Small intestine (tissue), 16 donors: ENCODE measurements around the gene TMEM106C. TPM values are rescaled to one million over a fixed set of nuclear protein-coding genes. Genes with fewer than 3 reads are reported as not detected.

Experiments used
- DNase-seq, 2 donors: peaks; one replicate each; pipeline versions ENCODE4 v3.0.0 to v3.0.0-alpha.2; 2013
- FAIRE-seq: peaks from 2 replicates; lab custom pipeline; 2012; peaks lifted over from hg19 to GRCh38; lab: Jason Lieb, UNC
- H3K27ac ChIP-seq, 3 donors: one replicate each; pipeline ENCODE4 v1.5.1; 2013; ENCODE audit warnings: low read length in 2 of 3, mild to moderate bottlenecking in 2 of 3, control low read depth in 1 of 3, inconsistent platforms in 1 of 3, low read depth in 1 of 3, moderate library complexity in 1 of 3
- H3K27me3 ChIP-seq, 3 donors: one replicate each; pipeline ENCODE4 v1.6.1; 2013; ENCODE audit warnings: low read length in 3 of 3, inconsistent platforms in 1 of 3; ENCODE audit not compliant: control insufficient read depth in 3 of 3, insufficient read depth in 3 of 3
- H3K36me3 ChIP-seq, 3 donors: one replicate each; pipeline ENCODE4 v1.6.1; 2013; ENCODE audit warnings: low read length in 3 of 3, inconsistent platforms in 1 of 3, low read depth in 1 of 3, mild to moderate bottlenecking in 1 of 3, moderate library complexity in 1 of 3; ENCODE audit not compliant: control insufficient read depth in 3 of 3, insufficient read depth in 2 of 3
- H3K4me1 ChIP-seq, 3 donors: one replicate each; pipeline ENCODE4 v1.6.1; 2013; ENCODE audit warnings: low read length in 2 of 3, inconsistent platforms in 1 of 3, low read depth in 1 of 3, mild to moderate bottlenecking in 1 of 3, moderate library complexity in 1 of 3; ENCODE audit not compliant: control insufficient read depth in 3 of 3, insufficient read depth in 2 of 3
- H3K4me3 ChIP-seq, 3 donors: one replicate each; pipeline ENCODE4 v1.5.1; 2013; ENCODE audit warnings: low read length in 3 of 3, control low read depth in 1 of 3, inconsistent platforms in 1 of 3, low read depth in 1 of 3, mild to moderate bottlenecking in 1 of 3, moderate library complexity in 1 of 3
- H3K9me3 ChIP-seq, 2 donors: one replicate each; pipeline ENCODE4 v1.6.1; 2013; ENCODE audit warnings: low read depth in 1 of 2, low read length in 1 of 2; ENCODE audit not compliant: control insufficient read depth in 2 of 2, insufficient read depth in 1 of 2
- WGBS, 3 donors: extraction: QIAGEN DNeasy Blood & Tissue Kit; methylation state at CpG; one replicate each; pipeline ENCODE4 v1.1.7; 2013; 5-methylcytosine and 5-hydroxymethylcytosine counted together
- long read RNA-seq, 10 donors: transcript quantifications; one replicate each; lab custom pipeline, GENCODE V29; 2026
- polyA plus RNA-seq, 4 donors: library from polyadenylated mRNA; stranded (reverse) in 3 of 4; unstranded in 1 of 4; fragments of 200-250 nt in 3 of 4; fragments of 120-200 nt in 1 of 4; gene quantifications; one replicate each; pipeline versions ENCODE4 v1.2.1 to v1.2.3, GENCODE V29; 2013
- donor health status: healthy with polysubstance abuse.
- donor health status: control.
- donor health status: control.
- donor health status: Bipolar disorder and iron deficiency.
- donor health status: healthy.

The TMEM106C gene, protein sequence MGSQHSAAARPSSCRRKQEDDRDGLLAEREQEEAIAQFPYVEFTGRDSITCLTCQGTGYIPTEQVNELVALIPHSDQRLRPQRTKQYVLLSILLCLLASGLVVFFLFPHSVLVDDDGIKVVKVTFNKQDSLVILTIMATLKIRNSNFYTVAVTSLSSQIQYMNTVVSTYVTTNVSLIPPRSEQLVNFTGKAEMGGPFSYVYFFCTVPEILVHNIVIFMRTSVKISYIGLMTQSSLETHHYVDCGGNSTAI
- polyA plus RNA-seq, result 100 to 1,000 TPM; 140 to 234 (median 177) TPM
- long read RNA-seq, donor 1, transcript TMEM106C-202 (8 exons, 1,515 nt), result minor isoform, 14 of 201 reads
- long read RNA-seq, donor 1, transcript TMEM106C-201 (8 exons, 1,394 nt), result minor isoform, 46 of 201 reads
- long read RNA-seq, donor 1, transcript TMEM106C-220 (8 exons, 810 nt), result major isoform, 66 of 201 reads
- long read RNA-seq, donor 1, transcript TMEM106C-218 (2 exons, 590 nt), result minor isoform, 10 of 201 reads
- long read RNA-seq, donor 1, partial matches to known transcripts, result 50 of 201 reads
- long read RNA-seq, donor 1, other reads (novel, unspliced or antisense), result 7 of 201 reads
- long read RNA-seq, donor 2, transcript TMEM106C-220 (8 exons, 810 nt), result major isoform, 18 of 29 reads
- long read RNA-seq, donor 2, partial matches to known transcripts, result 5 of 29 reads
- long read RNA-seq, donor 2, other reads (novel, unspliced or antisense), result 0 of 29 reads
- long read RNA-seq, donor 3, transcript TMEM106C-220 (8 exons, 810 nt), result major isoform, 14 of 29 reads
- long read RNA-seq, donor 3, transcript TMEM106C-201 (8 exons, 1,394 nt), result minor isoform, 5 of 29 reads
- long read RNA-seq, donor 3, partial matches to known transcripts, result 6 of 29 reads
- long read RNA-seq, donor 3, other reads (novel, unspliced or antisense), result 0 of 29 reads
- long read RNA-seq, donor 4, partial matches to known transcripts, result 0 of 1 reads
- long read RNA-seq, donor 4, other reads (novel, unspliced or antisense), result 0 of 1 reads
- long read RNA-seq, donor 5, transcript TMEM106C-220 (8 exons, 810 nt), result major isoform, 7 of 70 reads
- long read RNA-seq, donor 5, partial matches to known transcripts, result 58 of 70 reads
- long read RNA-seq, donor 5, other reads (novel, unspliced or antisense), result 0 of 70 reads
- long read RNA-seq, donor 6, transcript TMEM106C-202 (8 exons, 1,515 nt), result minor isoform, 6 of 46 reads
- long read RNA-seq, donor 6, transcript TMEM106C-201 (8 exons, 1,394 nt), result minor isoform, 5 of 46 reads
- long read RNA-seq, donor 6, transcript TMEM106C-220 (8 exons, 810 nt), result major isoform, 24 of 46 reads
- long read RNA-seq, donor 6, partial matches to known transcripts, result 6 of 46 reads
- long read RNA-seq, donor 6, other reads (novel, unspliced or antisense), result 0 of 46 reads
- long read RNA-seq, donor 7, result 0 reads
- long read RNA-seq, donor 8, partial matches to known transcripts, result 0 of 3 reads
- long read RNA-seq, donor 8, other reads (novel, unspliced or antisense), result 0 of 3 reads
- long read RNA-seq, donor 9, transcript TMEM106C-220 (8 exons, 810 nt), result major isoform, 9 of 13 reads
- long read RNA-seq, donor 9, partial matches to known transcripts, result 0 of 13 reads
- long read RNA-seq, donor 9, other reads (novel, unspliced or antisense), result 0 of 13 reads
- long read RNA-seq, donor 10, transcript TMEM106C-220 (8 exons, 810 nt), result major isoform, 25 of 61 reads
- long read RNA-seq, donor 10, transcript TMEM106C-201 (8 exons, 1,394 nt), result minor isoform, 18 of 61 reads
- long read RNA-seq, donor 10, transcript TMEM106C-203 (8 exons, 1,414 nt), result minor isoform, 5 of 61 reads
- long read RNA-seq, donor 10, partial matches to known transcripts, result 8 of 61 reads
- long read RNA-seq, donor 10, other reads (novel, unspliced or antisense), result 0 of 61 reads

DNA sequence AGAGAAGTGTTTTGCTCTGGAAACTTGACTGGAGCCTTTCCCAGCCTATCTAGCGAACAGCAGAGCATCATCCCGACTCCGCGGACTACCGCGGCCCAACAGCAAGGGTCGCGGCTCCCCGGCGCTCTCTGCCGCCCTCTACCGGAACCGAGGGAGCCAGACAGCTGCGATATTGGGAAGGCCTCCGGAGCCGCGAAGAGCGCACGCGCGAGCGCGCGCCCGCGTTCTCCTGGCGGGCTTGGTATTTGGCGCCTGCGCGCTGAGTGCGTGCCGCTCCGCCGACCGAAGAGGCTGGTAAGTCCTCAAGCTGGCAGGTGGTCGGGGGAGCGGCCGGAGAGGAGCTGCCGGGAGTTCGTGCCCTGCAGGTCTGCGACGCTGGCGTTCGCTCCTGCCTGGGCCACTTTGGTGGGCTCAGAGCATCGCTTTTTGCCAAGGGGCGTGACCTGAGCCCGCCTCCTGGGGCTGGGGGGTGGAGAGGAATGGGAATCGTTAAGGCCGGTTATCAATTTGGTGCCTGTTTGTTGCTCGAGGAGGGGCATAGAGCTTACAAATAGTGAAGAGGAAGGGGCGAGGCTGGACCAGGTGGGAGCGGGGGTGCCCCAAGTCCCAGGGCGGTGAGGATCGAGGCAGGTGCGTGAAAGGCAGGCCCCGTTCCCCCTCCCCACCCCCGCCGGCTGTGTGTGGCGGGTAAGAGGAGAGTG, at the start of gene TMEM106C:
Gene TMEM106C (plus strand): TSS at position 257 of the 701 bp plus-strand sequence. CDS start 641 bp downstream, outside the sequence.
- DNase-seq, result peak; percentile 93 to 98
- H3K27me3 ChIP-seq, result peaks cover 0 to 6% (median 0%) of the 10 kb centered on the region in 3 donors
- peak within 1 kb of the TSS; percentile 75 to 95 (median 94) for H3K4me3 ChIP-seq
- peaks cover 2 to 14% (median 5%) of the 10 kb centered on the region in 3 donors for H3K36me3 ChIP-seq
- FAIRE-seq, result no peak
- H3K9me3 ChIP-seq, result no peaks in the 10 kb centered on the region
- H3K4me1 ChIP-seq, result peaks cover 0 to 20% (median 4%) of the 10 kb centered on the region in 3 donors
- peak within 1 kb of the TSS; percentile 39 to 75 (median 50) for H3K27ac ChIP-seq
- WGBS, 3 donors, result 0 to 1% (median 1%) methylated on average over 59 of the region's 59 CpGs

DNA sequence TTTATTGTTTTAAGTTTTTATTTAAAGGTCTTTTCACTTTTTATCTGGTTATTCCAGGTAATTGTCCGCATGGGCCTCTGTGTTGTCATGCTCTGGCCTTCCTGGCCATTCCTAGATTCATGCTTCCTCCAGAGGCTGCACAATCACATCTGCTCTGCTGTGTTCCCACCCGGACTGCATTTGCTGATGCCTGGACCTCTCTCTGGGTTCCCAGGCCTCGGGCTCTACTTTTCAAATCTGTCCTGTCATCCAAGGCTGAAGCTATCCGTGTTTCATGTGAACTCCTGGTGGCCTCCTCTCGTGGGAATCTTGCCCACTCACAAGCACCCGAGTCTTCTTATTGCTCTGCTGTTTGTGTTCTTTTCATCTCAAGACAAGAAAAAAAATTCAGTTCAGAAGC, 42.5 kb upstream of the TMEM106C start:
- Histone ChIP-seq H3K27me3 (no peaks in the 10 kb centered on the region), H3K27ac (no peak overlapping the region), H3K4me3 (no peak overlapping the region), H3K9me3 (no peaks in the 10 kb centered on the region), H3K4me1 (peaks cover 0 to 3% (median 0%) of the 10 kb centered on the region in 3 donors), H3K36me3 (no peaks in the 10 kb centered on the region)
- DNase-seq (no peak), FAIRE-seq (no peak)
- WGBS, 3 donors, result 48 to 63% (median 57%) methylated on average over 6 of the region's 6 CpGs

DNA sequence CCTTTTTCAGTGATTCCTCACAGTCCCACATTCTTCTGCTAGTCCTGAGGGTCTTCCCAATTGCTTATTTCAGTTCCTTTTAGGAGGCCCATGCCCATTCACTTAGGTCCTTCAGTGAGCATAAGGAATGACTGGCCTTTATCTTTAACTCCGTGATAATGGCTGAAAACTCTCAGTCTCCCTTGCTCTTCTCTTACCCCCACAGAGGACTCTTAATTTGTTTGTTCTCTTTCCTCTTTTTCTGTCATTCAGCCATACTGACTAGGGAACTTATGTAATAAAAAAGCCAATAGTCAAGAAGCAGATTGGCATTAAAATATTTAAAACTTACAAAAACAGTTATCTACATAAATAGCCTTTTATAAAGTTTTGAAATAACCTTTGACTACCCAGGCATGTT, 41.5 kb upstream of the TMEM106C start:
- no peak for FAIRE-seq
- no peak overlapping the region for H3K4me3 ChIP-seq

DNA sequence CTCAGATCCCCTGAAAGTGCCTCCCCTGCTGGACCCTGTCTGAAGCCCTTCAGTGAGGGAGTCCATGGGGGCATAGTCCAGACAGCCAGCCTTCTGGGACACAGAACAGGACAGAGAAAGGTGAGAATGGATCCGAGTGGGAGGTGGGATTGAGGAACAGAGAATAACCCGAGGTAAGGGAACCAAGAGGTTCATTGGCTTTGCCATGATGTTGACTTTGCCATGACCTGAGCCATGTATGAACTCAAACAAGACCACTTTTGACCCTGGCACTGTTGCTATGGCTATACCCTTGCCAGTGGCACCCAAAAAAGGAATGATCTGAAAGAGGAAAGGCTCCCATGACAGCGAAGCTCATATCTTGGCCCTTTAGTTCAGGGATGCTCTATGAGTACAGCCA, 36.0 kb upstream of the TMEM106C start:
- peaks cover 0 to 3% (median 0%) of the 10 kb centered on the region in 3 donors for H3K4me1 ChIP-seq
- no peak for DNase-seq
- no peak overlapping the region for H3K4me3 ChIP-seq
- H3K27me3 ChIP-seq, result no peaks in the 10 kb centered on the region
- no peak overlapping the region for H3K27ac ChIP-seq
- 85 to 95% (median 89%) methylated on average over 3 of the region's 3 CpGs for WGBS, 3 donors
- no peak for FAIRE-seq
- H3K36me3 ChIP-seq, result no peaks in the 10 kb centered on the region
- H3K9me3 ChIP-seq, result no peaks in the 10 kb centered on the region

More for the DNA sequence above, 41.5 kb upstream of the TMEM106C start:
- no peaks in the 10 kb centered on the region for H3K36me3 ChIP-seq
- no peak for DNase-seq
- H3K9me3 ChIP-seq, result no peaks in the 10 kb centered on the region
- no peaks in the 10 kb centered on the region for H3K27me3 ChIP-seq
- H3K27ac ChIP-seq, result no peak overlapping the region
- H3K4me1 ChIP-seq, result peaks cover 0 to 5% (median 0%) of the 10 kb centered on the region in 3 donors
- WGBS, 3 donors, result 35 to 48% (median 35%) methylated on average over 1 of the region's 1 CpG

DNA sequence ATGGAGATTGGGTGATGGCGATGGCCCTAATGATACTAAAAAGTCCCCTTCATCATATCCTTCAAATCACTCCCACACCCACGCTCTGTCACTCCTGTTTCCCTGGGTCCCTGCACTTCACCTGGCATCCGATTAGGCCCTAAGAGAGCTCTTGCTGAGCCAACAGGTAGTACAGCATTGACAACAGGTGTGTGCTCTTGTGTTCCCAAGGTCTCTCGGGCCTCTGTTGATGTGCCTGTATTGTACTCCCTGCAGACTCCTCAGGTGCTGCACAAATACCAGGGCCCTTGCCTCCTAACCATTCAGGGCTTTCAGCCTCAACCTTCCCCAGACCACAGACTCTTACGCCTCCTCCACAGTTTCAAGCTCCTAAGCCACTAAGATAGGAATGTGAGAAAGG, 32.8 kb upstream of the TMEM106C start:
- DNase-seq (no peak), FAIRE-seq (no peak)
- Histone ChIP-seq H3K27me3 (no peaks in the 10 kb centered on the region), H3K27ac (no peak overlapping the region), H3K36me3 (no peaks in the 10 kb centered on the region), H3K4me1 (peaks cover 0 to 5% (median 5%) of the 10 kb centered on the region in 3 donors), H3K4me3 (no peak overlapping the region), H3K9me3 (no peaks in the 10 kb centered on the region)
- 90 to 94% (median 91%) methylated on average over 5 of the region's 5 CpGs for WGBS, 3 donors

DNA sequence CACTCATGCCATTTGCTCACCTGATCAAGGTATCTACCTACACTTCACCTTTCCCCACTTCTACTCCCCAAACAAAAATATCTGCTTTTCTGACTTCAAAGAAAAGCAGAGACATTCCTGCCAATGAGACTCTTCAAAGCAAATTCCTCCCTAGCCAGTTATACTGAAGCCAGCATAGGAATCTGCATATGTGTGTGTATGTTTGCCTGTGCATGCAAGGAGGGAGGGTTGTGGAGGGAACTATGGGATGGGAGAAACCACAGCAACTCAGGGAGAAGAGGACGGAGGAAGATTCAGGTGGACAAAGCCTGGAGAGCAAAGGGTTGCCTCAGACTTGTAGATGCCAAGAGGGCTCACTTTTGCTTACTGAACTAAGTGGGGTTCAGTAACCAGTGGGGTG, 32.2 kb upstream of the TMEM106C start:
- H3K27ac ChIP-seq, result no peak overlapping the region
- WGBS, 3 donors, result 67 to 84% (median 82%) methylated on average over 1 of the region's 1 CpG
- peaks cover 0 to 5% (median 4%) of the 10 kb centered on the region in 3 donors for H3K4me1 ChIP-seq
- DNase-seq (no peak), FAIRE-seq (no peak)
- H3K9me3 ChIP-seq, result no peaks in the 10 kb centered on the region
- H3K36me3 ChIP-seq, result no peaks in the 10 kb centered on the region
- H3K4me3 ChIP-seq, result no peak overlapping the region
- no peaks in the 10 kb centered on the region for H3K27me3 ChIP-seq

DNA sequence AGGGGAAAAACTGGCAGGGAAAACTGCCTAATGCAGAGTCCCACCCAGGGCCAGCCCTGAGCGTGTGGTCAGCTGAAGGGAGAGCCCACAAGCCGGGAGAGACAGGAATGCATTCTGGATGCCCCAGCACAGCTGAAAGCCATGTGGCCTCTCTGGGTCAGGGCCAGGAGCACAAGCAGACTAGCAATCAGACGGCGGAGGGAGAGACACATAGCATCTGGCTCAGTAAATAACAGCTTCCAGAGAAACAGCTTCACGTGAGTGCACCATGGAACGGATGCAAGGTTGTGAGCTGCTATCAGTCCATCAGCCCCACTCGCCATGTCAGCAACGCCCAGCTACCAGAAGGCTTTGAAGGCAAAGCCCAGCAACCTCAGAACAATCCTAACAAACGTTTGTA, 28.2 kb upstream of the TMEM106C start:
- 21 to 39% (median 30%) methylated on average over 9 of the region's 9 CpGs for WGBS, 3 donors
- Histone ChIP-seq H3K27me3 (no peaks in the 10 kb centered on the region), H3K4me3 (no peak overlapping the region), H3K36me3 (no peaks in the 10 kb centered on the region), H3K4me1 (peaks cover 3 to 9% (median 5%) of the 10 kb centered on the region in 3 donors), H3K27ac (no peak overlapping the region), H3K9me3 (no peaks in the 10 kb centered on the region)
- DNase-seq (peak; percentile 22 to 54), FAIRE-seq (no peak)
